NCI-H526 (cell line): ENCODE measurements around the gene LRRC63.
"Not testable (repeated sequence)": the region's sequence is repeated elsewhere in the genome, so short reads cannot be mapped to it uniquely, and the experiment has no call there.

ENCODE experiments used
- DNase-seq, 2 experiments: peaks; one replicate each; lab custom pipeline; 2025; lab: John Stamatoyannopoulos, UW

The LRRC63 gene

DNA sequence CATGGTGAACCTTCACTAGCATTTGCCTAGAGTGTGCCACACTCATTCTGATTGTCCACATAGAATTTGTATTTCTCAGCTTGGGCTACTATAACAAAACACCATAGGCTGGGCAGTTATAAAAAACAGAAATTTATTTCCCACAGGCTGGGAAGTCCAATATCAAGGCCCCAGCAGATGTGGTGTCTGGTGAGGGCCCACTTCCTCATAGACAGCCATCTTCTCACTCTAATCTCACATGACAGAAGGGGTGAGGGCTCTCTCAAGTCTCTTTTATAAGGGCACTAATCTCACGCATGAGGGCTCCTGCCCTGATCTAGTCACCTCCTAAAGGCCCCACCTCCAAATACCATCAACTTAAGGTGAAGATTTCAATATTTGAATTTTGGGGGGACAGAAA, 53.6 kb downstream of the LRRC63 start:
- no peak for DNase-seq

DNA sequence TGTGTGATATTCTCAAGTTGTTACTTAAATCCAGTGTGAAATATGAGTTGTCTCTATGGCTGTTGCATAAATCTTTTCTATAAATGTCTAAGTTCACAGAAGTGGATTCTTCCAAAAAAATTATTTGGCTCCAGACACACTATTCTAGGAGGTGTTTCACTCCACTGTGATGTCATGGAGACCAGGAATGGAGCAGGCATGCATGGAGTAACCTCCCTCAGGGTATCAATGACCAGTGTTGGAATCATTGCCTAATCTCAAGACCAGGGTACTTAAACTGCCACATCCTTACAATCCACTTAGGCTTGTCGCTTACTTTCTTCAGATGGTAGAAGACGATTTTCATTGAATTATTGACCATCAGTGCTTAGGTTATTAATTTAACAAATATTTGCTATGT, 55.4 kb downstream of the LRRC63 start:
- DNase-seq, result no peak

DNA sequence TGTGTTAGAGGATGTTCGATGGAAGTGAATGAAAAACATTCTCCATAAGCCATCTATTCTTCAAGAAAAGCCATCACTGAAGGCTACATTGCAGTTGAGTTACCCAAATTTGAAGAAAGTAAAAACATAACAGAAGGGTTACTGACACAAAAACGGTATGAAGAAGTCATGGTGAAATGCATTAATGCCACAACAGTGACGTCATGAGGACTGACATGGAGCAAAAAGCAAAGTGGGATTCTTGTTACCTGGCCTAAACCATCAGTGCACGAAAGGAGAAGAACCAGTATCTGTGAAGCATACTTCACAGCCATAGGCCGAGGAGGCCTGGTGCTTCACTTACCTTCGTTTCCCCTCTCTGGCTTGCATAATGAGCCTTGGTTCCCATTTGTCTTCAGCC, 58.7 kb downstream of the LRRC63 start:
- no peak for DNase-seq

DNA sequence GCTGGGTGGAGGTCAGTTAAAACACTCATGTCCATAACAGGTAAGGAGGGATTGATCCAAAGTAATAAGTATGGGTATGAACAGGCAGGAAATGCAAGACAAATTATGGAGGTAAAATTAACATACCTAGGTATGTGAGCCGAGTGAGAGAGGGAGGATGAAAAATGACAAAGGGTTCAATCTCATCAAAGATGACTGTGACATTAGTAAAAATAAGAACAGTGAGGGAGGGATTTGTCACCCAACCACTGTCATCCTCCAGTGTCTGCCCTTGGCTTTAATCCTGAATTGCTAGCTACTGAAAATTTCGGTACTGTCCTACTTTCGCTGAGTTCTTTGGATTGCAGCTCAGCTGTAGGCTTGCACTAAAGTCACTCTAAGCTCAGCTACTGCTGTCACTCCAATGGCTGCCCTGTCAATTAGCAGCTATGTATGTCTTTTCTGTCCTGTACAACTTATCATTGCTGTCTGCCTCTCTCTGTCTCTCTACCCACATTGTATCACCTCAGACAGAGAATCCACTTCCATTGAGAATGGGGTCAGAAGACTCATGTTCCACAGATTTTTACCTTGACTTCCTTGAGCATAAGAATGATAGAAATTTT, 62.5 kb downstream of the LRRC63 start:
- DNase-seq, result no peak

DNA sequence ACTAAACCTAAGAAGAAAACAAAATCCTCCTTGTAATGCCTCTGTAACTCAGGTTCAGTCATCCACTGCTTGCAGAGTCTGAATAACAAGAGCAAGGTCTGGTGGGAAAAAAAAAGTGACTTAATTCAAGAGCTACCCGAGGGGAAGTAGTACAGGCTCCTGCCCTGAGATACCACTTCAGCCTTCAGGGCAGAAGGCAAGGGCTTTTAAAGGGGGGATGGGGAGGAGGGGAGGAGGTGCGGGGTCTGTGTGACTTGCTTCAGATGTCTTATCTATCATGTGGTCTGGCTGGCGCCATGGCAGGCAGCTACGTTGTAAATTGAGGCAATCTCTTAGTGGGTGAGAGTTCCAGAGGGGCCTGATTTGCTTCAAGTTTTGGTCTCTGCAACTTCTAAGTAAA, 66.7 kb downstream of the LRRC63 start:
- no peak for DNase-seq

DNA sequence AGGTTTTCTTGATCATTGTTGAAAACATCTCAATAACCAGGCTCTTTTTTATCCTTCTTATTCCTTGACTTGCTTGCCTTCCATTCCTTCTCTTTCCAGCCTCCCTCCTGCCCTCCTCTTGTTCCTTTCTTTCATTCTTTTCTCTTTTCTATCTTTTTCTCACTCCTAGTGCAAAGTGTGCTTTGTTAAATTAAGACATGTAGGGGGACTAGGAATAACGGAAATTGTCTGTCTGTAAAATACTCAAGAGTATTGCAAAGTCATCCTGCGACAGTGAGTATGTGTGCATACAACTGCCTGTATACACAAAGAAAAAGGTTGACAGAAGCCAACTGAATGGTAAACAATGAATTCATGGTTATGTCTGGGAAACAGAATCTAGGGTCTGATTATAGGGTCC, 70.1 kb downstream of the LRRC63 start:
- DNase-seq, result no peak

DNA sequence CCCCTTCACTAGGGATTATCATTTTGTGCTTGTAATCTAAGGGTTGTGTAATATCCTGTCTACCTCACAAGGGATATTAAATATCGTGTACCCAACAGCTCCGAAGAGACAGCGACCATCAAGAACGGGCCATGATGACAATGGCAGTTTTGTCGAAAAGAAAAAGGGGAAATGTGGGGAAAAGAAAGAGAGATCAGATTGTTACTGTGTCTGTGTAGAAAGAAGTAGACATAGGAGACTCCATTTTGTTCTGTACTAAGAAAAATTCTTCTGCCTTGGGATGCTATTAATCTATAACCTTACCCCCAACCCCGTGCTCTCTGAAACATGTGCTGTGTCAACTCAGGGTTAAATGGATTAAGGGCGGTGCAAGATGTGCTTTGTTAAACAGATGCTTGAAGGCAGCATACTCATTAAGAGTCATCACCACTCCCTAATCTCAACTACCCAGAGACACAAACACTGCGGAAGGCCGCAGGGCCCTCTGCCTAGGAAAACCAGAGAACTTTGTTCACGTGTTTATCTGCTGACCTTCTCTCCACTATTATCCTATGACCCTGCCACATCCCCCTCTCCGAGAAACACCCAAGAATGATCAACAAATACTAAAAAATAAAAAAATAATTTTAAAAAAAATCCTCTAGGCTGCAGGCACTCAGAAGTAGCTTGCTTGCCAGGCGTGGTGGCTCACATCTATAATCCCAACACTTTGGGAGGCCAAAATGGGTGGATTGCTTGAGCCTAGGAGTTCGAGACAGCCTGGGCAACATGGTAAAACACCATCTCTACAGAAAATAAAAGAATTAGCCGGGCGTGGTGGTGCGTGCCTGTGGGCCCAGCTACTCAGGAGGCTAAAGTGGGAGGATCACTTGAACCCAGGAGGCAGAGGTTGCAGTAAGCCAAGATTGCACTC, 72.4 kb downstream of the LRRC63 start:
- DNase-seq, result not testable (repeated sequence)

DNA sequence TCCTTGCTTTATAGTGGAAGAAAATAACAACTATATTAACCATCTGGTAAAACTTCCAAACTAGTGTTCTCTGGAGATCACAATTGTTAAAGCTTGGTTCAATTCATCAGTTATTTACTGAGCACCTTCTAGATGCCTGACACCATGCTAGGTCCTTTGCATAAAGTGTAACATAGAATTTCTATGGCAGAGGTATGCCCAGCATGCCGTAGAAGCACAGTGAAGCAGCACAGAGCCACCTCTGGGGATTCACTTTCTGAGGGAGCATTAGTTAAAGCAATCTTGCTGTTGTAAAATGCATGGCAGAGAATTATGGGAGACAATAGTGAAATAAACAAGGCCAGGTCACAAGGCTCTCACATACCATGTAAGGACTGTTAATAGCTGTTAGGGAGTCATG, 75.2 kb downstream of the LRRC63 start:
- no peak for DNase-seq

DNA sequence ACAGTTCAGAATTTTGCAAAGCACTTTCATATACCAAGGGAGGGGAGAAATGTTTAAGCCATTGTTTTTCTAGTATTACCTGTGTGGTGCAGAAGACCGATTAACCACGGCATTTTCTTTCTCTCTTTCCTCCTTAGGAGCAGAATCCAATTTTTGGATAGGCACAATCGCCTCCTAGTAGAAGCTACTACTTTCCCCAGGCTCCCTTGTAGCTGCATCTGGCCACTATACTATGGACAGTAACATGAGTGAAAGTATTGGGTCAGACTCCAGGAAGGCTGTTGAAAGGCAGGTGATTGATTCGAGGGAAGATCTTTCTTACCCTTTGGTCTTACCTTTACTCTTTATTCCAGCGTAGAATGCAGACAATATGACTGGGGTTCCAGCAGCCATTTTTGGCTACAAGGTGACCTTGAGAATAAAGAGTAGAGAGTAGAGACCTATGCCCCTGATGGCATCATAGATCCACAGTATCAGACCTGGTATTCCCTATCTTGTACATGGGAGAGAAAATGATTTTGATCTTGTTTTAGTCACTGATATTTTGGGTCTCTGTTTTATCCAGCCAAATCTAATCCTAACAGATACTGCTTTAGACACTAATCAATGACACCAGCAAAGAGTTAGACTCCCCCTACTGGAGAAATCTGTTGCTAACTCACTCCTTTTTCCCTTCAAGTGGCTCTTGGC, 77.0 kb downstream of the LRRC63 start:
- peak; percentile 25 to 76 for DNase-seq

DNA sequence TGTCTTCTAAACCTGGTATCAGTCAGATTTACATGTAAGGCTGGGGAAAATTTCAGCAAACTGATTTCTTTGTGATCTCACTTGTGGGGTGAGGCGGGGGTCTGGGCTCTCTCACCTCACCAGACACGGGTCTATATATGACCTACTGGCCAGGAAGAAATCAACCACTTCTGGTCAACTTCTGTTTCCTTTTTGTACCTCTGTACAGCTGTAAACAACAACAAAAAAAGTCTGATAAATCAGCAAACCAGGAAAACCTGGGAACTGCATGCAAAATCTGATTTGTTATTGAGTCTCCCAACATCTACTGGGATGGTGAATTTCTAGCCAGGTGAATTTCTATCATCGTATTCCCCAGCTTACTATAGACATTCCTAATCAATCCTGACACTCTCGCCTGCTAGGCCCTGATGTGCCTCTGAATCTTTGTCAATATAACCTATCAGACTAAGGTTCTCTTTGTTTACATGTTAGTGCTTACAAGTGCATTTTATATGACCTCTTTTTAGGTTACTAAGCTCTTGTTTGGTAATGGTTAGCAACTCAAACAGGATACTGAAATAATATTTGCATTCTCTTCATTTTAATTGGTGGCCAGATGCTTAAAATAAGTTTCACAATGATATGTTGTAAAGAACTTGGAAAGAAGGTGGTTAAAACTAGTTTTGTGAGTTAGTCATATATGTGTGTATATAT, 77.7 kb downstream of the LRRC63 start:
- DNase-seq, result no peak

DNA sequence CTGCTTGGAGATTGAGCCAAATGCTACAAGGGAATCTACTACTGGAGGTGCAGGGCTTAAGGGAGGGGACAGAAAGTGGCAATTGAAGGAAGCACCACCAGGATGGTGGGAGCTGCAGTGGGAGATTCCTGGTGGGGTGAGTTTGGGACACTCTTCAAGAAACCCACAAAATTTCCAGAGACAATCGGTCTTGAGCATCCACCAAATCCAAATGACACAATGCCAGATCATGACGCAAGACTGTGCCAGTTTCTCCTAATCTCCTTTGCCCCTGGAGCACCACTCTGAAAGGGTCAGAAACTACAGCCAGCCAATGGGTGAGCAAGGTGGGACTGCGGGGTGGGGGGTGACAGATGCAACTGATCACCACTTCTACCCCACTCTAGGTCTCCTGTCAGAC, 78.7 kb downstream of the LRRC63 start:
- no peak for DNase-seq

DNA sequence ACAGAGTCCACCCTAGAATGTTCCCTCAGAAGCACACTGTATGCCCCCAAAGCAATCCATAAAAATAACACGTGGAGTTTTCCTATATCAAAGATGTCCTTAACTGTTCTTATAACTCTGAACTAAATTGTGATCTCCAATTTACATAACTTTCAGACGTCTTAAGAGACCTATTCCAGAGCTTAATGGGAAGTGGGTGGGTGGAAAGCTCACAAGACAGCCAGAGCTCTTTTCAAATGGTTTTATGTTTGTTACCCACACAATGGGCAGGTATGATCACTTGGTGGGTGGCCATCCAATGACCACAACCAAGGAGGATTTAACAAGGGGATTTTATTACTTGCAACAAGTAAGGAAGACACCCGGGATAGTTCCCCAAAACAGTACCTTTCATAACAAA, 81.7 kb downstream of the LRRC63 start:
- no peak for DNase-seq

DNA sequence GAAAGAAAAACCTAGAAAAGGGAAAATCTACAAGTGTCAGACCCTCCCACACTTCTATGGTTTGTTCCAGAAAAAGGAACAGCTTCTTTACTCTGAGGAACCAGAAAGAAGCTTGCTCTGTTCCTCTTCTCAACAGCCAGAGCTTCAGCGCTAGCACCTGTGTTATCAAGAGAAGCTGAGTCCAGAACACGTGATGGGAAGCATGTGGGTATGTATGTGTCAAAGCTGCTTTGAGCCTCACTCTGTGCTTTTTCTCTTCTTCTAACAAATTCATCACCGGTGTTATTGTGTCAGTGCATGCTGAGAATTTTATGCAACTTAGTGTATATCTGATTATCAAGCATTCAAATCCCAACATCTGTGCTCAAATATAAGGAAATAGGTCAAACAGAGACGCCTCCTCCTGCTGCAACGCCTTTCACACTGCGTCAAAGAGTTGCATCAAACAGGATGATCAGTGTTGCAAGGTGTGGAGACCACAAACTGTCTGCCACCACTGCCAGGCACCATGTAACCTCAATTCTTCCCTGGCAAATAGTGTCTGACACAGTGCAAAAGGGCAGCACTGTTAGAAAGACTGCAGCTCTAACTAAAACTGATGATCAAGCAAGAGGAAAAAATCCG, 83.9 kb downstream of the LRRC63 start:
- no peak for DNase-seq

DNA sequence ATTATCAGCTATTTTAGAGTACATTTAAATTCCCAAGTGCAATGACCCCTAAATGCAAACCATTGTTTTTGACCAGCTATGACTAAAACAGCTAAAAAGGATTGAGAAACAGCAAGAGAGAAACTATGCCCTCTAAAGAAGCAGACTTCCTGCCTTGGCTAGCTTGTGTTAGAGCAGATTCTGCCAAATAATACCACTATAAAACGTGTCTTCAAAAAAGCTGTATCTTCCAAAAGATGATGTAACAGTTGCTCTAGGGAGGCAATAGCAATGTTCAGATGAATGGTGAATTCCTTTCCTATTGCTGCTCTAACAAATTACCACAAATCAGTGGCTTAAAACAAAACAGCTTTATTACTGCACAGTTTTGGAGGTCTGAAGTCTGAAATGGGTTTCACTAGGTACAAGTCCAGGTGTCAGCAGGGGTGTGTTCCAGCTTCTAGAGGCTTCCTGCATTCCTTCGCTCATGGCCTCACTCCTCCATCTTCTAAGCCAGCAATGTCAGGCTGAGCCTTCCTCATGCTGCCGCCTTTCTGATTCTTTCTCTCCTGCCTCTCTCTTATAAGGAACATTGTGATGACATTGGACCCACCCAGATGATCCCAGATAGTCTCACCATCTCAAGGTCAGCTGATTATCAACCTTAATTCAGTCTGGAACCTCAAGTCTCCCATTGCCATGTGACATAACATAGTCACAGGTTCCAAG, 84.5 kb downstream of the LRRC63 start:
- DNase-seq, result no peak

DNA sequence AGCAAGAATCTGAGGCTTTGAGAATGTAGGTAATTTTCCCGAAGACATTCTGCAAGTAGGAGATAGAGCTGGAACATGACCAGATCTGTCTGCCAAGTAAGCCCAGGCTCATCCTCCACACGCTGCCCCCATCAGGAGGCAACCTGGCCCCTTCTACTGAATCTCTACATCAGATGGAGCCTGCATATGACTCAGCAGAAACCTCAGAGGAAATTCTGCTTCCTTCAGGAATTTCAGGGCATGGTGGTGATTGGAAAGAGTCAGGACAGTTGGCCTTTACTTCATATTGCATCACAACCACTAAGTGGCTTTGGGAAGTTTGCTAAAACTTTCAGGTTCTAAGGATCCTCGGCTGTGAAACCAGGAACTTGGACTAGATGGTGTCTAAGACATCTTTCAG, 85.2 kb downstream of the LRRC63 start:
- DNase-seq, result no peak

DNA sequence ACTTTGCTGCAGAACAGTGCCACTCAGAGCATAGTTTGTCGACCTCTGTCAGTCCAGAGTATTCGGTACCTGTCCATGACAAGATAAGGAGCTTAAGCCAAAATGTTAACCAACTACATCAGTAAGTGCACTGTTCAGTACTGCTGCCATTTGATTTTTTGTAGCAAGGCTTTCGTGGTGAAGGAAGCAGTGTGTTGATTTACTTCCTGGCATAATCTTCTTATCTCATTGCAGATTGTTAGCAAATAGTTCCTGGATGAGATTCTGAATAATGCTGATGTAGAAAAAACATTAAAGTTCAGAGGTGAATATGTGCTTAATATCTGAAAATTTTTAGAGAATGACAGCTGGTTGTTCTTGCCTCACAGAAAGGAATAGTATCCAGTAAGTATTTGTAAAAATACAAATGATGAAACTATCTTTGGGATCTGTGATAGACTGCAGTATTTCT, 85.7 kb downstream of the LRRC63 start:
- DNase-seq, result no peak

DNA sequence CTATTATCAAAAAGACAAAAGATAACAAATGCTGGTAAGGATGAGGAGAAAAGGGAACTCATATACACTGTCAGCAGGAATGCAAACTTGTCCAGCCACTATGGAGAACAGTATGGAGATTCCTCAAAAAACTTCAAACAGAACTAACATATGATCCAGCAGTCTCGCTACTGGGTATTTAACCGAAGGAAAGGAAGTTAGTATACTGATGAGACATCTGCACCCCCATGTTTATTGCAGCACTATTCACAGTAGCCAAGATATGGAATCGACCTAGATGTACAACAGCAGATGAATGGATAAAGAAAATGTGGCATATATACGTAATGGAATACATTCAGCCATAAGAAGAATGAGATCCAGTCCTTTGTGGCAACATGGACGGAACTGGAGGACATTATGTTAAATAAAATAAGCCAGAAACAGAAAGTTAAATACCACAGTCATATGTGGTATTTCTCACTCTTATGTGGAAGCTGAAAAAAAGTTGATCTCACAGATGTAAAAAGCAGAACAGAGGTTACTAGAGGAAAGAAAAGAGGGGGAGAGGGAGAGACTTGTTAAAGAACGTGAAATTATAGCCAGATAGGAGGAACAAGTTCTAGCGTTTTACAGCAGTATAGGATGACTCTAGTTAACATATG, 92.1 kb downstream of the LRRC63 start:
- no peak for DNase-seq

DNA sequence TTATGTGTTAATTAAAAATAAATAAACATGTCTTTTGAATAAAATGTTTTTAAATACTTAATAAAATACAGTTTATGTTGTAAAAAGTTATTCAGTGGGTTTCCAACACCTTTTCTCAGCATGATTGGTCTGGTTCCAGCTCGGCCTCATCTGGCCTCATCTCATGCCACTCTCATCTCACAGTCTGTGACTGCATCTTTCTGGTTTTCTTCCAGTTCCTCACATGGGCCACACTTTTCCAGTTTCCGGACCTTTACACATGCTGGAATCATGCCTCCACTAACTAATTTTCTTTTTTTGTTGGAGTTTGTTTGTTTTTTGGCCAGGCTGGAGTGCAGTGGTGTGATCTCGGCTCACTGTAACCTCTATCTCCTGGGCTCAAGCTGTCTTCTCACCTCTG, 92.8 kb downstream of the LRRC63 start:
- no peak for DNase-seq

DNA sequence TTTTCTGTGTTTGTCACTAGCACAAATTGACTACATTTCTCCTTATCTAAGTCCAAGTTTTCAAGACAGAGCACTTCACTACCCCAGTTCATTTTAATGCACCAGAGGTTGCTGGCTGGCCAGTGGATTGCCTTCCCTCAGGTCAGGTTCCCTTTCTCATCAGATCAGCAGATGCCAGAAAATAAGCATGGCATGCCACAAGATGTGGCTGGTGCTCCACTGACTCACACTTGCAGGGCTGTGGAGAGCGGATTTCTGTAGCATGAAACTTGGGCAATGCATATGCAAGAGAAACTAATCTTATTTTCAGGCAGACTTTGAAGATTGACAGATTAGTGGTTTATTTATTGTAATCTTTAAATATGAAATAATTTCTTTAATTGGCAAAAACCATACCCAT, 95.8 kb downstream of the LRRC63 start:
- DNase-seq, result no peak

DNA sequence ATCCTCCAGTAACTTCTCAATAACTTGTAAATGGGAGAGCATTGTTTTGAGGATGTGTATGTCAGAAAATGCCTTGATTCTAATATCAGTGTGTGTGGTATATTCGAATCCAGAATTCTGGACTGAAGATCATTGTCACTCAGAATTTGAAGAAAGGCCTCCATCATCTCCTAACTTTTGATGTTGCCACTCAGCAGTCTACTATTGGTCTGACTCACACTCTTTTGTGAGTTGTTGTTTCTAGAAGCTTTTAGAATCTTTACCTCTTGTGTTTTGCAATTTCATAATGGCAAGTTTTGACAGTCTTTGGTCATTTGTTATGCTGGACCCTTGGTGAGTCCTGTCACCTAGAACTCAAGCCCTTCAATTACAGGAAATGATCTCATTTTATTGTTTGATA, 98.3 kb downstream of the LRRC63 start:
- no peak for DNase-seq

DNA sequence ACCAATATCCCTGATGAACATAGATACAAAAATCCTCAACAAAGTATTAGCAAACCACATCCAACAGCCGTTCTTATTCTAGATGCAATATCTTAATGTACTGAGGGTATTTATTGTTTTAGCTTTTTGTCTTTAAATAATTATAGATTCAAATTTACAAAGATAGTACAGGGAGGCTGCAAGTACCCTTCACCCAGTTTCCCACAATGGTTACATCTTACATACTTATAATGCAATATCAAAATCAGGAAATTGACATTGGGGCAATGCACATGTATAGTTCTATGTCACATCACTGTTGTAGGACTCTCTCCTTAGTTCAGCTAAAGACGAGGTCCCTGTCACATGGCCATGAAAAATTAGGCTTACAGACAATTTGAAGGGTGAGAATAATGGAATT, 99.5 kb downstream of the LRRC63 start:
- no peak for DNase-seq
